Neural cell (in vitro differentiated cells): Measurements from ENCODE around the gene PTCD2.

Experiments
- CTCF ChIP-seq: fragments of 450-650 bp; IDR thresholded peaks from 2 replicates; pipeline ENCODE4 v1.5.1; 2014; ENCODE audit warnings: antibody characterized with exemption, mild to moderate bottlenecking, moderate library complexity; ENCODE audit not compliant: poor library complexity, severe bottlenecking
- EZH2 ChIP-seq: fragments of 200-600, 300-800 bp; shearing (Covaris generic), sonication (generic); IDR thresholded peaks from 2 replicates; pipeline ENCODE4 v1.6.1; 2014; ENCODE audit warnings: antibody characterized with exemption, low read length, borderline replicate concordance, mild to moderate bottlenecking; ENCODE audit not compliant: insufficient read depth, poor library complexity, severe bottlenecking
- POLR2AphosphoS5 ChIP-seq: IDR thresholded peaks from 2 replicates; pipeline ENCODE4 v1.6.1; 2012
- TAF1 ChIP-seq: IDR thresholded peaks from 2 replicates; pipeline ENCODE4 v1.6.1; 2012; ENCODE audit warnings: low read depth

- TF ChIP-seq CTCF, result no peak
- no peak for TF ChIP-seq POLR2AphosphoS5
- no peak for TF ChIP-seq TAF1
- no peak for TF ChIP-seq EZH2
Observed at GRCh38 chr5:72324189-72324825, 4.1 kb downstream of the PTCD2 start.
